Activated naive CD4-positive, alpha-beta T cell treated with Interleukin-2 at 50 U/mL for 16 hours (primary cell): ENCODE measurements around the gene CEP120.
"Not testable (repeated sequence)": the region's sequence is repeated elsewhere in the genome, so short reads cannot be mapped to it uniquely, and the experiment has no call there.

Source experiments
- DNase-seq: peaks from one replicate; pipeline ENCODE4 v3.0.0-alpha.2; 2020

CEP120 gene

GRCh38 chr5:123371575-123372179 is 51.5 kb downstream of the CEP120 start:
- DNase-seq: peak; percentile 16

- no peak for DNase-seq
Observed at GRCh38 chr5:123369371-123369968, 53.7 kb downstream of the CEP120 start.

GRCh38 chr5:123367739-123368138 is 55.5 kb downstream of the CEP120 start:
- DNase-seq: no peak

- DNase-seq: no peak
Observed at GRCh38 chr5:123365156-123365555, 58.0 kb downstream of the CEP120 start.

GRCh38 chr5:123364441-123365155 is 58.6 kb downstream of the CEP120 start:
- no peak for DNase-seq

GRCh38 chr5:123360910-123361309 is 62.3 kb downstream of the CEP120 start:
- DNase-seq: no peak

- DNase-seq: no peak
Observed at GRCh38 chr5:123360201-123360571, 63.0 kb downstream of the CEP120 start.

- DNase-seq: no peak
Observed at GRCh38 chr5:123359454-123360200, 63.6 kb downstream of the CEP120 start.

- no peak for DNase-seq
Observed at GRCh38 chr5:123358751-123359150, 64.5 kb downstream of the CEP120 start.

GRCh38 chr5:123358304-123358703 is 64.9 kb downstream of the CEP120 start:
- DNase-seq: no peak

- DNase-seq: no peak
Observed at GRCh38 chr5:123351820-123352219, 71.4 kb downstream of the CEP120 start.

GRCh38 chr5:123351240-123351639 is 72.0 kb downstream of the CEP120 start:
- no peak for DNase-seq

GRCh38 chr5:123350742-123351141 is 72.5 kb downstream of the CEP120 start:
- DNase-seq: no peak

- no peak for DNase-seq
Observed at GRCh38 chr5:123344816-123345426, 78.3 kb downstream of the CEP120 start.

- DNase-seq: no peak
Observed at GRCh38 chr5:123340928-123341327, 82.3 kb downstream of the CEP120 start.

GRCh38 chr5:123308377-123308776 is 114.8 kb downstream of the CEP120 start:
- not testable (repeated sequence) for DNase-seq

- no peak for DNase-seq
Observed at GRCh38 chr5:123305751-123306150, 117.5 kb downstream of the CEP120 start.

- no peak for DNase-seq
Observed at GRCh38 chr5:123304777-123305316, 118.4 kb downstream of the CEP120 start.

GRCh38 chr5:123303802-123304201 is 119.4 kb downstream of the CEP120 start:
- DNase-seq: no peak

- no peak for DNase-seq
Observed at GRCh38 chr5:123300266-123300665, 122.9 kb downstream of the CEP120 start.

GRCh38 chr5:123299136-123299535 is 124.1 kb downstream of the CEP120 start:
- DNase-seq: no peak

GRCh38 chr5:123298335-123299030 is 124.7 kb downstream of the CEP120 start:
- DNase-seq: no peak
